Type B pancreatic cell (in vitro differentiated cells): ENCODE measurements around the gene LCN1. TPM values are rescaled to one million over a fixed set of nuclear protein-coding genes. Genes with fewer than 3 reads are reported as not detected.

Source experiments
- DNase-seq: peaks from one replicate; pipeline ENCODE4 v3.0.0; 2021; ENCODE audit warnings: mixed read lengths; ENCODE audit not compliant: unreplicated experiment; ENCODE audit errors: extremely low spot score
- H3K27ac Mint-ChIP-seq: 2 replicates; pipeline ENCODE4 v1.8.0; 2021; ENCODE audit warnings: mild to moderate bottlenecking, mixed read lengths
- H3K27me3 Mint-ChIP-seq: 2 replicates; pipeline ENCODE4 v1.8.0; 2021; ENCODE audit warnings: mixed read lengths
- H3K36me3 Mint-ChIP-seq: 2 replicates; pipeline ENCODE4 v1.8.0; 2021; ENCODE audit warnings: mixed read lengths
- H3K4me1 Mint-ChIP-seq: one replicate; pipeline ENCODE4 v1.8.0; 2021; ENCODE audit warnings: mixed read lengths; ENCODE audit not compliant: unreplicated experiment
- H3K4me3 Mint-ChIP-seq: 2 replicates; pipeline ENCODE4 v1.8.0; 2021; ENCODE audit warnings: mild to moderate bottlenecking, mixed read lengths
- H3K9me3 Mint-ChIP-seq: 2 replicates; pipeline ENCODE4 v1.8.0; 2021; ENCODE audit warnings: mixed read lengths
- CTCF ChIP-seq: fragments of 200-600 bp; sonication (generic); conservative IDR thresholded peaks from 2 replicates; pipeline ENCODE4 v1.5.0; 2021; ENCODE audit warnings: antibody characterized with exemption, mild to moderate bottlenecking
- total RNA-seq: library from RNA; stranded (reverse); gene quantifications from 2 replicates; pipeline ENCODE4 v1.2.1, GENCODE V29; 2021; ENCODE audit warnings: low replicate concordance

Gene LCN1
- total RNA-seq, 1 donor from 2014 or later, result not detected

- Mint-ChIP-seq H3K4me1 (peaks cover 5% of the 10 kb centered on the region), H3K9me3 (no peaks in the 10 kb centered on the region), H3K27me3 (no peaks in the 10 kb centered on the region), H3K4me3 (peak overlapping the region; percentile 90), H3K27ac (peak overlapping the region; percentile 58), H3K36me3 (no peaks in the 10 kb centered on the region)
- TF ChIP-seq CTCF, result no peak
- no peak for DNase-seq
Measured at GRCh38 chr9:135478191-135478590, 43.0 kb upstream of the LCN1 start.

GRCh38 chr9:135478829-135479468 lies 42.3 kb upstream of the LCN1 start:
- Mint-ChIP-seq H3K27ac (peak overlapping the region; percentile 58), H3K36me3 (no peaks in the 10 kb centered on the region)

GRCh38 chr9:135479469-135480052 lies 41.7 kb upstream of the LCN1 start, which contains the start of gene PPP1R26:
Gene PPP1R26, plus strand, starts transcription at chr9:135479782. Its CDS starts 4,729 bp downstream, at chr9:135484511.
- H3K27me3 Mint-ChIP-seq, result no peaks in the 10 kb centered on the region
- H3K4me3 Mint-ChIP-seq, result peak within 1 kb of the TSS; percentile 90
- H3K4me1 Mint-ChIP-seq, result peaks cover 5% of the 10 kb centered on the region
- peak within 1 kb of the TSS; percentile 58 for H3K27ac Mint-ChIP-seq
- no peak for DNase-seq
- TF ChIP-seq CTCF, result no peak
- H3K9me3 Mint-ChIP-seq, result no peaks in the 10 kb centered on the region
- no peaks in the 10 kb centered on the region for H3K36me3 Mint-ChIP-seq

More at GRCh38 chr9:135478829-135479468, 42.3 kb upstream of the LCN1 start:
- peak; percentile 57 for TF ChIP-seq CTCF
- no peaks in the 10 kb centered on the region for H3K27me3 Mint-ChIP-seq
- DNase-seq, result no peak
- H3K4me3 Mint-ChIP-seq, result peak overlapping the region; percentile 90
- peaks cover 5% of the 10 kb centered on the region for H3K4me1 Mint-ChIP-seq
- H3K9me3 Mint-ChIP-seq, result no peaks in the 10 kb centered on the region

GRCh38 chr9:135480071-135480939 lies 40.9 kb upstream of the LCN1 start:
- no peaks in the 10 kb centered on the region for H3K9me3 Mint-ChIP-seq
- peak overlapping the region; percentile 82 for H3K4me3 Mint-ChIP-seq
- H3K27ac Mint-ChIP-seq, result no peak overlapping the region
- peaks cover 5% of the 10 kb centered on the region for H3K4me1 Mint-ChIP-seq
- no peaks in the 10 kb centered on the region for H3K36me3 Mint-ChIP-seq
- H3K27me3 Mint-ChIP-seq, result no peaks in the 10 kb centered on the region
- no peak for TF ChIP-seq CTCF
- DNase-seq, result no peak

GRCh38 chr9:135480940-135481310 lies 40.3 kb upstream of the LCN1 start:
- Mint-ChIP-seq H3K4me3 (peak overlapping the region; percentile 82), H3K4me1 (peaks cover 5% of the 10 kb centered on the region), H3K27ac (no peak overlapping the region), H3K27me3 (no peaks in the 10 kb centered on the region), H3K36me3 (no peaks in the 10 kb centered on the region), H3K9me3 (no peaks in the 10 kb centered on the region)
- DNase-seq, result no peak
- no peak for TF ChIP-seq CTCF
